K562 (cell line): ENCODE measurements around the gene CD163. TPM values are rescaled to one million over a fixed set of nuclear protein-coding genes. Genes with fewer than 3 reads are reported as not detected.

Experiments
- ATAC-seq: fragments of 200-7000 bp; cut with Tn5 transposase; 3 replicates; pipeline ENCODE4 v1.9.1; 2020; ENCODE audit warnings: moderate library complexity
- BruUV-seq: library from RNA; stranded (reverse); fragments of 400-500 nt; replicated peaks from 2 replicates; lab custom pipeline; 2021; lab: Mats Ljungman, UMichigan
- CTCF ChIA-PET: fragments of 300-600 bp; formaldehyde crosslinking; extraction: SDS; loops from one replicate; lab custom pipeline; 2021; ENCODE audit warnings: low intra/inter-chr PET ratio; lab: Yijun Ruan, JAX
- POLR2A ChIA-PET: fragments of 300-600, 350-650 bp; sonication (Branson Sonifier 250); formaldehyde crosslinking; extraction: SDS; loops from one replicate; lab custom pipeline; 2021; ENCODE audit warnings: antibody characterized with exemption, inconsistent platforms; lab: Yijun Ruan, JAX
- DNase-seq, 4 experiments: peaks; one replicate each; pipeline versions ENCODE4 v3.0.0 to v3.0.0-alpha.2; 2011 to 2018; ENCODE audit warnings: low spot score in 3 of 4, mixed read lengths in 3 of 4; ENCODE audit errors: extremely low read depth in 1 of 4
- FAIRE-seq: peaks from 2 replicates; lab custom pipeline; 2011; peaks lifted over from hg19 to GRCh38; lab: Jason Lieb, UNC
- H2AFZ ChIP-seq: 2 replicates; pipeline ENCODE4 v1.6.0; 2011; ENCODE audit warnings: low read depth, low read length, control low read depth, inconsistent platforms
- H3K27ac ChIP-seq: fragments of 200-600 bp; 3 replicates; pipeline ENCODE4 v1.8.0; 2011; ENCODE audit warnings: low read depth, mild to moderate bottlenecking, control low read depth, inconsistent platforms, low read length, moderate library complexity, mixed read lengths; ENCODE audit errors: extremely low read depth
- H3K27me3 ChIP-seq, 2 experiments: fragments of 300-600 bp in 1 of 2; 2 replicates in 1 of 2; 3 replicates in 1 of 2; pipeline versions ENCODE4 v1.6.0 to v1.8.0; 2011; ENCODE audit warnings: inconsistent platforms in 2 of 2, low read length in 2 of 2, mild to moderate bottlenecking in 1 of 2, mixed read lengths in 1 of 2, moderate library complexity in 1 of 2; ENCODE audit not compliant: control insufficient read depth in 2 of 2, insufficient read depth in 2 of 2
- H3K36me3 ChIP-seq: fragments of 300-600 bp; 3 replicates; pipeline ENCODE4 v1.8.0; 2011; ENCODE audit warnings: mild to moderate bottlenecking, low read length, inconsistent platforms; ENCODE audit not compliant: control insufficient read depth, insufficient read depth
- H3K4me1 ChIP-seq, 2 experiments: fragments of 200-600 bp in 1 of 2; replicated peaks in 1 of 2; 2 replicates in 1 of 2; 3 replicates in 1 of 2; pipeline versions ENCODE4 v1.5.1 to v1.8.0; 2011; ENCODE audit warnings: inconsistent platforms in 2 of 2, low read length in 2 of 2, mild to moderate bottlenecking in 1 of 2, mixed read lengths in 1 of 2, moderate library complexity in 1 of 2; ENCODE audit not compliant: control insufficient read depth in 2 of 2, insufficient read depth in 2 of 2
- H3K4me2 ChIP-seq: 2 replicates; pipeline ENCODE4 v1.6.1; 2011; ENCODE audit warnings: low read length, control low read depth, inconsistent platforms, mixed read lengths; ENCODE audit not compliant: insufficient read depth
- H3K4me3 ChIP-seq: fragments of 200-600 bp; sonication (generic), shearing (Covaris generic); 2 replicates; pipeline ENCODE4 v1.5.1; 2016; ENCODE audit warnings: control low read depth, inconsistent platforms
- H3K79me2 ChIP-seq: fragments of 200-600 bp; 3 replicates; pipeline ENCODE4 v1.8.0; 2011; ENCODE audit warnings: low read length, inconsistent platforms; ENCODE audit not compliant: control insufficient read depth, insufficient read depth
- H3K9ac ChIP-seq, 2 experiments: 2 replicates each; pipeline versions ENCODE4 v1.6.0 to v1.6.1; 2011; ENCODE audit warnings: low read depth in 2 of 2, low read length in 2 of 2, control low read depth in 1 of 2, inconsistent platforms in 1 of 2, mild to moderate bottlenecking in 1 of 2, mixed read lengths in 1 of 2; ENCODE audit not compliant: insufficient read depth in 1 of 2
- H3K9me1 ChIP-seq: one replicate; pipeline ENCODE4 v1.6.0; 2011; ENCODE audit warnings: inconsistent platforms, mild to moderate bottlenecking, low read length, moderate library complexity; ENCODE audit not compliant: control insufficient read depth, insufficient read depth
- H3K9me3 ChIP-seq: replicated peaks from 2 replicates; pipeline ENCODE4 v1.5.1; 2011; ENCODE audit warnings: low read depth, low read length, inconsistent platforms; ENCODE audit not compliant: control insufficient read depth, insufficient read depth
- H4K20me1 ChIP-seq: replicated peaks from 2 replicates; pipeline ENCODE4 v1.6.1; 2011; ENCODE audit warnings: low read length, inconsistent platforms, mixed read lengths; ENCODE audit not compliant: control insufficient read depth, insufficient read depth
- ATF7 ChIP-seq: fragments of 450-650 bp; IDR thresholded peaks from 2 replicates; pipeline ENCODE4 v1.7.1; 2014; ENCODE audit warnings: mild to moderate bottlenecking, moderate library complexity
- DEAF1 ChIP-seq: fragments of 450-650 bp; formaldehyde crosslinking; IDR thresholded peaks from 2 replicates; pipeline ENCODE4 v1.4.0; 2020; ENCODE audit warnings: mild to moderate bottlenecking, moderate library complexity
- ETS1 ChIP-seq: conservative IDR thresholded peaks from 2 replicates; pipeline ENCODE4 v1.6.1; 2011; ENCODE audit warnings: low read depth, mild to moderate bottlenecking, low read length; ENCODE audit not compliant: control insufficient read depth
- ETS2 ChIP-seq: IDR thresholded peaks from 2 replicates; pipeline ENCODE4 v1.6.1; 2016; ENCODE audit warnings: borderline replicate concordance, missing genetic modification characterization, mild to moderate bottlenecking, moderate library complexity, missing compliant biosample characterization; ENCODE audit not compliant: poor library complexity, severe bottlenecking
- FOXP4 ChIP-seq: sonication (generic); formaldehyde crosslinking; IDR thresholded peaks from 2 replicates; pipeline ENCODE4 v1.8.0; 2022; ENCODE audit warnings: mild to moderate bottlenecking, missing genetic modification reagents, borderline replicate concordance
- ILK ChIP-seq: fragments of 450-650 bp; IDR thresholded peaks from 2 replicates; pipeline ENCODE4 v1.6.1; 2016; ENCODE audit warnings: missing genetic modification characterization, low read depth, mild to moderate bottlenecking, missing compliant biosample characterization, moderate library complexity, borderline replicate concordance
- MAFK ChIP-seq: IDR thresholded peaks from 2 replicates; pipeline ENCODE4 v1.6.1; 2011; ENCODE audit warnings: low read length, improper control_type of control experiment
- PATZ1 ChIP-seq: fragments of 250-450 bp; sonication (Bioruptor Pico); IDR thresholded peaks from 2 replicates; pipeline ENCODE4 v1.5.0; 2020; ENCODE audit warnings: mild to moderate bottlenecking, borderline replicate concordance
- PHTF2 ChIP-seq: fragments of 250-450 bp; sonication (Bioruptor Pico); IDR thresholded peaks from 2 replicates; pipeline ENCODE4 v1.5.0; 2021; ENCODE audit warnings: mild to moderate bottlenecking
- SP1 ChIP-seq: sonication (generic); formaldehyde crosslinking; IDR thresholded peaks from 2 replicates; pipeline ENCODE4 v1.8.1; 2022; ENCODE audit warnings: mild to moderate bottlenecking, missing genetic modification reagents
- ZHX1 ChIP-seq: fragments of 150-350 bp; conservative IDR thresholded peaks from 2 replicates; pipeline ENCODE4 v1.6.1; 2014; ENCODE audit warnings: low read length
- ZNF143 ChIP-seq: sonication (generic); formaldehyde crosslinking; IDR thresholded peaks from 2 replicates; pipeline ENCODE4 v1.9.0; 2022; ENCODE audit warnings: mild to moderate bottlenecking, missing genetic modification reagents
- WGBS: fragments of 100-300 bp; shearing (Covaris generic); methylation state at CpG from one replicate; pipeline ENCODE4 v1.1.6; 2016; ENCODE audit warnings: low coverage, mixed read lengths; ENCODE audit not compliant: insufficient coverage; ENCODE audit errors: missing lambda C conversion rate; 5-methylcytosine and 5-hydroxymethylcytosine counted together
- in situ Hi-C: fragments of 300-500 bp; cut with MboI; formaldehyde crosslinking; loops from 4 replicates; pipeline ENCODE4 v1.15.0; 2018; ENCODE audit warnings: inconsistent platforms, mixed read lengths
- intact Hi-C: fragments of 100-400 bp; cut with micrococcal nuclease; formaldehyde crosslinking; loops from 2 replicates; pipeline ENCODE4 v1.14.2; 2022
- polyA plus RNA-seq, 8 experiments: library from polyadenylated mRNA; depleted of rRNA in 4 of 8; stranded (reverse) in 5 of 8; unstranded in 3 of 8; fragments of >200 nt; fragmentation: Nextera tagmentation in 2 of 8; fragmentation: Illumina TruSeq in 1 of 8; extraction: Ambion mirVana in 2 of 8; extraction: Trizol in 1 of 8; gene quantifications; 2 replicates each; pipeline versions ENCODE4 v1.2.1 to v1.2.3, GENCODE V29; 2011 to 2014; ENCODE audit warnings: inconsistent platforms in 1 of 8, missing spikeins in 1 of 8
- total RNA-seq, 7 experiments: library from RNA; depleted of rRNA in 6 of 7; stranded (reverse); fragments of >200 nt in 6 of 7; fragmentation: Illumina TruSeq in 2 of 7; extraction: Trizol in 2 of 7; gene quantifications; 2 replicates each; pipeline versions ENCODE4 v1.2.1 to v1.2.3, GENCODE V29; 2011 to 2021; ENCODE audit warnings: low replicate concordance in 1 of 7

The CD163 gene
- total and polyA plus RNA-seq, 9 of the 15 experiments (the other 6 are each of a cell fraction or from before 2014, with no cell fraction given) = 0.62 TPM; not detected in 8

GRCh38 chr12:7542046-7542445, 38.5 kb upstream of the CD163 start:
- intact Hi-C loops = no loop called here
- H3K9me1 ChIP-seq = no peaks in the 10 kb centered on the region
- no peak for ATAC-seq
- peaks cover 0 to 9% of the 10 kb centered on the region in 2 experiments; a peak in 2 of 5 replicates for H3K27me3 ChIP-seq
- no peak overlapping the region for H2AFZ ChIP-seq
- no peaks in the 10 kb centered on the region for H3K36me3 ChIP-seq
- no peaks in the 10 kb centered on the region for H3K79me2 ChIP-seq
- DNase-seq = no peak
- no peak overlapping the region for H3K4me3 ChIP-seq
- H3K4me1 ChIP-seq = no peaks in the 10 kb centered on the region; a peak in 1 of 5 replicates
- POLR2A ChIA-PET = no interaction called here
- in situ Hi-C loops = no loop called here
- 0% methylated on average over 8 of the region's 8 CpGs for WGBS
- no peak overlapping the region for H3K27ac ChIP-seq
- FAIRE-seq = no peak
- no peak overlapping the region for H3K9ac ChIP-seq
- no peaks in the 10 kb centered on the region for H3K9me3 ChIP-seq
- no peak overlapping the region for H3K4me2 ChIP-seq
- no TSS peak for BruUV-seq
- H4K20me1 ChIP-seq = no peaks in the 10 kb centered on the region
- CTCF ChIA-PET = no interaction called here
- TF ChIP-seq ETS1 (no peak), PATZ1 (CRISPR knock-in tag) (no peak), ZNF143 (no peak), ETS2 (tag) (no peak), ATF7 (no peak), SP1 (CRISPR knock-in tag) (no peak), DEAF1 (no peak), PHTF2 (CRISPR knock-in tag) (no peak), MAFK (no peak), ZHX1 (no peak), ILK (tag) (no peak), FOXP4 (CRISPR knock-in tag) (no peak)
